K562 (cell line): ENCODE measurements around the gene ZNF202. TPM values are rescaled to one million over a fixed set of nuclear protein-coding genes. Genes with fewer than 3 reads are reported as not detected.

Source experiments
- ARID3B ChIP-seq: fragments of 250-450 bp; sonication (Bioruptor Pico); IDR thresholded peaks from 2 replicates; pipeline ENCODE4 v1.4.0; 2020; ENCODE audit warnings: borderline replicate concordance
- BRD4 ChIP-seq: fragments of 200-600 bp; sonication (generic); IDR thresholded peaks from 2 replicates; pipeline ENCODE4 v1.6.1; 2017; ENCODE audit warnings: inconsistent platforms
- CHCHD3 ChIP-seq: fragments of 250-450 bp; sonication (Bioruptor Pico); IDR thresholded peaks from 2 replicates; pipeline ENCODE4 v2.1.2; 2022; ENCODE audit warnings: mild to moderate bottlenecking
- DMBX1 ChIP-seq: fragments of 250-450 bp; sonication (Bioruptor Pico); IDR thresholded peaks from 2 replicates; pipeline ENCODE4 v1.8.0; 2022; ENCODE audit warnings: inconsistent platforms, mild to moderate bottlenecking, moderate library complexity, borderline replicate concordance
- ETV1 ChIP-seq: fragments of 450-650 bp; conservative IDR thresholded peaks from 2 replicates; pipeline ENCODE4 v1.6.1; 2016; ENCODE audit warnings: missing genetic modification characterization, control low read depth, low read depth, missing compliant biosample characterization
- KDM4B ChIP-seq, 2 experiments: fragments of 450-650 bp in 1 of 2; sonication (generic) in 1 of 2; IDR thresholded peaks; 2 replicates each; pipeline ENCODE4 v1.6.1; 2016 to 2017; ENCODE audit warnings: borderline replicate concordance in 2 of 2, antibody characterized with exemption in 1 of 2, low read depth in 1 of 2, mild to moderate bottlenecking in 1 of 2
- NFRKB ChIP-seq: fragments of 450-650 bp; IDR thresholded peaks from 2 replicates; pipeline ENCODE4 v1.6.1; 2016; ENCODE audit warnings: low read depth
- OTX1 ChIP-seq: fragments of 450-650 bp; formaldehyde crosslinking; IDR thresholded peaks from 2 replicates; pipeline ENCODE4 v1.4.0; 2022; ENCODE audit warnings: mild to moderate bottlenecking
- PTRF ChIP-seq: fragments of 450-650 bp; IDR thresholded peaks from 2 replicates; pipeline ENCODE4 v1.6.1; 2016; ENCODE audit warnings: mild to moderate bottlenecking, missing genetic modification characterization, missing compliant biosample characterization
- RFX7 ChIP-seq: fragments of 250-450 bp; sonication (Bioruptor Pico); IDR thresholded peaks from 2 replicates; pipeline ENCODE4 v1.5.1; 2021; ENCODE audit warnings: mild to moderate bottlenecking
- SAP30 ChIP-seq: fragments of 200-600 bp; sonication (generic); IDR thresholded peaks from 2 replicates; pipeline ENCODE4 v1.6.1; 2012; ENCODE audit warnings: borderline replicate concordance, low read depth, mild to moderate bottlenecking, moderate library complexity, low read length, control low read depth, inconsistent platforms; ENCODE audit not compliant: insufficient read depth, poor library complexity, severe bottlenecking
- SIRT6 ChIP-seq: IDR thresholded peaks from one replicate; pipeline ENCODE4 v1.6.1; 2012; ENCODE audit warnings: low read depth, mild to moderate bottlenecking, control low read depth, inconsistent platforms, low read length, moderate library complexity
- SRSF1 ChIP-seq: fragments of 200-400 bp; formaldehyde crosslinking; IDR thresholded peaks from 2 replicates; pipeline ENCODE4 v1.6.1; 2017; ENCODE audit warnings: mild to moderate bottlenecking, low read depth, low read length, moderate library complexity
- U2AF1 ChIP-seq: fragments of 200-400 bp; formaldehyde crosslinking; optimal IDR thresholded peaks from 2 replicates; pipeline ENCODE3; 2017; ENCODE audit warnings: mild to moderate bottlenecking, low read depth, low read length, moderate library complexity
- U2AF2 ChIP-seq: fragments of 200-400 bp; formaldehyde crosslinking; optimal IDR thresholded peaks from 2 replicates; pipeline ENCODE3; 2017; ENCODE audit warnings: low read depth, mild to moderate bottlenecking, low read length
- ZFX ChIP-seq: sonication (generic); formaldehyde crosslinking; IDR thresholded peaks from 2 replicates; pipeline ENCODE4 v1.8.0; 2022; ENCODE audit warnings: mild to moderate bottlenecking, missing genetic modification reagents, moderate library complexity
- ZNF354B ChIP-seq: fragments of 250-450 bp; sonication (Bioruptor Pico); IDR thresholded peaks from 2 replicates; pipeline ENCODE4 v1.4.0; 2020
- ZNF408 ChIP-seq: fragments of 250-450 bp; sonication (Bioruptor Pico); IDR thresholded peaks from 2 replicates; pipeline ENCODE4 v1.4.0; 2020; ENCODE audit warnings: low read depth, mild to moderate bottlenecking, moderate library complexity
- ZNF584 ChIP-seq: fragments of 200-800 bp; sonication (Bioruptor generic); IDR thresholded peaks from 2 replicates; pipeline ENCODE4 v1.6.1; 2016; ENCODE audit warnings: low read depth, mild to moderate bottlenecking, missing genetic modification characterization, missing compliant biosample characterization
- ZNF76 ChIP-seq: fragments of 250-450 bp; sonication (Bioruptor Pico); IDR thresholded peaks from 2 replicates; pipeline ENCODE4 v1.4.0; 2020; ENCODE audit warnings: mild to moderate bottlenecking, moderate library complexity, borderline replicate concordance
- polyA plus RNA-seq, 8 experiments: library from polyadenylated mRNA; depleted of rRNA in 4 of 8; stranded (reverse) in 5 of 8; unstranded in 3 of 8; fragments of >200 nt; fragmentation: Nextera tagmentation in 2 of 8; fragmentation: Illumina TruSeq in 1 of 8; extraction: Ambion mirVana in 2 of 8; extraction: Trizol in 1 of 8; gene quantifications; 2 replicates each; pipeline versions ENCODE4 v1.2.1 to v1.2.3, GENCODE V29; 2011 to 2014; ENCODE audit warnings: inconsistent platforms in 1 of 8, missing spikeins in 1 of 8
- total RNA-seq, 7 experiments: library from RNA; depleted of rRNA in 6 of 7; stranded (reverse); fragments of >200 nt in 6 of 7; fragmentation: Illumina TruSeq in 2 of 7; extraction: Trizol in 2 of 7; gene quantifications; 2 replicates each; pipeline versions ENCODE4 v1.2.1 to v1.2.3, GENCODE V29; 2011 to 2021; ENCODE audit warnings: low replicate concordance in 1 of 7
- TF ChIP-seq, protein P1 (sequence below): sonication (generic); formaldehyde crosslinking; IDR thresholded peaks from 2 replicates; pipeline ENCODE4 v1.8.0; 2022; ENCODE audit warnings: mild to moderate bottlenecking, missing genetic modification reagents
- TF ChIP-seq, protein P2 (sequence below), 2 experiments: fragments of 250-450 bp in 1 of 2; fragments of 450-650 bp in 1 of 2; sonication (Bioruptor Pico) in 1 of 2; IDR thresholded peaks; 2 replicates each; pipeline versions ENCODE4 v1.6.1 to v1.8.0; 2016 to 2021; ENCODE audit warnings: mild to moderate bottlenecking in 2 of 2, moderate library complexity in 2 of 2, missing compliant biosample characterization in 1 of 2, missing genetic modification characterization in 1 of 2
- TF ChIP-seq, protein P3 (sequence below): fragments of 250-450 bp; sonication (Bioruptor Pico); IDR thresholded peaks from 2 replicates; pipeline ENCODE4 v1.5.1; 2021; ENCODE audit warnings: mild to moderate bottlenecking

ZNF202 gene
- total and polyA plus RNA-seq, 9 of the 15 experiments (the other 6 are each of a cell fraction or from before 2014, with no cell fraction given): 2.3 to 18.7 (median 12.7) TPM

- no peak for TF ChIP-seq ARID3B (CRISPR knock-in tag)
- TF ChIP-seq, protein P1, sequence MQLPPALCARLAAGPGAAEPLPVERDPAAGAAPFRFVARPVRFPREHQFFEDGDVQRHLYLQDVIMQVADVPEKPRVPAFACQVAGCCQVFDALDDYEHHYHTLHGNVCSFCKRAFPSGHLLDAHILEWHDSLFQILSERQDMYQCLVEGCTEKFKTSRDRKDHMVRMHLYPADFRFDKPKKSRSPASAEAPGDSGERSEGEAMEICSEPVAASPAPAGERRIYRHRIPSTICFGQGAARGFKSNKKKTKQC: peak; percentile 70; the same call in 1 of the 2 replicates
- no peak for TF ChIP-seq ZNF408
- TF ChIP-seq U2AF1: peak; percentile 53
- peak; percentile 92 for TF ChIP-seq SAP30
- TF ChIP-seq ZFX (CRISPR knock-in tag): peak; percentile 87
- TF ChIP-seq ZNF76 (CRISPR knock-in tag): no peak
- TF ChIP-seq RFX7 (CRISPR knock-in tag): no peak
- no peak for TF ChIP-seq OTX1
- TF ChIP-seq, protein P2, sequence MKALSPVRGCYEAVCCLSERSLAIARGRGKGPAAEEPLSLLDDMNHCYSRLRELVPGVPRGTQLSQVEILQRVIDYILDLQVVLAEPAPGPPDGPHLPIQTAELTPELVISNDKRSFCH (CRISPR knock-in tag; IDR thresholded peaks at IDR 0.05): no peak
- TF ChIP-seq, protein P2 (tag; IDR thresholded peaks at IDR 0.05): no peak
- no peak for TF ChIP-seq ZNF354B
- no peak for TF ChIP-seq PTRF
- TF ChIP-seq, protein P3, sequence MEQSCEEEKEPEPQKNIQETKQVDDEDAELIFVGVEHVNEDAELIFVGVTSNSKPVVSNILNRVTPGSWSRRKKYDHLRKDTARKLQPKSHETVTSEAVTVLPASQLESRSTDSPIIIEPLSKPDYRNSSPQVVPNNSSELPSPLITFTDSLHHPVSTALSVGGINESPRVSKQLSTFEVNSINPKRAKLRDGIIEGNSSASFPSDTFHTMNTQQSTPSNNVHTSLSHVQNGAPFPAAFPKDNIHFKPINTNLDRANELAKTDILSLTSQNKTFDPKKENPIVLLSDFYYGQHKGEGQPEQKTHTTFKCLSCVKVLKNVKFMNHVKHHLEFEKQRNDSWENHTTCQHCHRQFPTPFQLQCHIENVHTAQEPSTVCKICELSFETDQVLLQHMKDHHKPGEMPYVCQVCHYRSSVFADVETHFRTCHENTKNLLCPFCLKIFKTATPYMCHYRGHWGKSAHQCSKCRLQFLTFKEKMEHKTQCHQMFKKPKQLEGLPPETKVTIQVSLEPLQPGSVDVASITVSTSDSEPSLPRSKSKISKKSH (CRISPR knock-in tag): no peak
- TF ChIP-seq SRSF1: no peak
- no peak for TF ChIP-seq BRD4
- no peak for TF ChIP-seq ZNF584 (CRISPR knock-in tag)
- peak; percentile 67 for TF ChIP-seq ETV1 (tag)
- peak; percentile 48 for TF ChIP-seq NFRKB
- no peak for TF ChIP-seq SIRT6
- no peak for TF ChIP-seq DMBX1 (CRISPR knock-in tag)
- no peak for TF ChIP-seq U2AF2
- TF ChIP-seq KDM4B (IDR thresholded peaks at IDR 0.05; ENCODE audit: borderline replicate concordance in 2 of 2, low read depth in 1 of 2): peak in 1 of 2 experiments; percentile 97; a peak in 2 of 4 replicates
- no peak for TF ChIP-seq CHCHD3
Observed at GRCh38 chr11:123741159-123742030, at the start of gene ZNF202 (continued).
